Mesenchymal stem cell (in vitro differentiated cells and primary cell): ENCODE data around the gene MRFAP1.

Experiments used
- DNase-seq: peaks from one replicate; pipeline ENCODE4 v3.0.0-alpha.2; 2013
- H2AFZ ChIP-seq: one replicate; pipeline ENCODE4 v1.6.1; 2013; ENCODE audit warnings: low read depth, mild to moderate bottlenecking, control low read depth, inconsistent platforms, low read length, moderate library complexity
- H2AK5ac ChIP-seq: 2 replicates; pipeline ENCODE4 v1.6.1; 2013; ENCODE audit warnings: low read length, moderate library complexity, mild to moderate bottlenecking, inconsistent platforms; ENCODE audit not compliant: severe bottlenecking
- H2BK120ac ChIP-seq: one replicate; pipeline ENCODE4 v1.6.1; 2013; ENCODE audit warnings: low read depth, mild to moderate bottlenecking, inconsistent platforms, low read length, moderate library complexity
- H2BK12ac ChIP-seq, 2 experiments: one replicate each; pipeline ENCODE4 v1.6.1; 2013; ENCODE audit warnings: inconsistent platforms in 2 of 2, low read length in 2 of 2, mild to moderate bottlenecking in 2 of 2, moderate library complexity in 2 of 2, control low read depth in 1 of 2
- H2BK15ac ChIP-seq: one replicate; pipeline ENCODE4 v1.6.1; 2013; ENCODE audit warnings: mild to moderate bottlenecking, low read depth, inconsistent platforms; ENCODE audit not compliant: poor library complexity, severe bottlenecking
- H2BK5ac ChIP-seq: 2 replicates; pipeline ENCODE4 v1.6.1; 2013; ENCODE audit warnings: low read depth, mild to moderate bottlenecking, low read length, control low read depth, inconsistent platforms; ENCODE audit not compliant: poor library complexity, severe bottlenecking
- H3K14ac ChIP-seq, 2 experiments: one replicate each; pipeline ENCODE4 v1.6.1; 2013; ENCODE audit warnings: inconsistent platforms in 2 of 2, low read length in 2 of 2, control low read depth in 1 of 2, mild to moderate bottlenecking in 1 of 2, moderate library complexity in 1 of 2
- H3K18ac ChIP-seq, 2 experiments: one replicate each; pipeline ENCODE4 v1.6.1; 2013; ENCODE audit warnings: inconsistent platforms in 2 of 2, low read length in 2 of 2, control low read depth in 1 of 2, low read depth in 1 of 2, mild to moderate bottlenecking in 1 of 2
- H3K23ac ChIP-seq, 2 experiments: one replicate each; pipeline ENCODE4 v1.6.1; 2013; ENCODE audit warnings: inconsistent platforms in 2 of 2, low read length in 2 of 2, mild to moderate bottlenecking in 2 of 2, moderate library complexity in 2 of 2, control low read depth in 1 of 2
- H3K27ac ChIP-seq: 2 replicates; pipeline ENCODE4 v1.5.1; 2013; ENCODE audit warnings: mild to moderate bottlenecking, moderate library complexity, low read length, control low read depth, inconsistent platforms; ENCODE audit not compliant: poor library complexity, severe bottlenecking
- H3K27me3 ChIP-seq, 2 experiments: 2 replicates each; pipeline versions ENCODE4 v1.6.1 to v1.7.0; 2013; ENCODE audit warnings: low read length in 2 of 2, mild to moderate bottlenecking in 2 of 2, moderate library complexity in 2 of 2, control low read depth in 1 of 2, inconsistent platforms in 1 of 2; ENCODE audit not compliant: control insufficient read depth in 1 of 2, insufficient read depth in 1 of 2
- H3K36me3 ChIP-seq, 2 experiments: 2 replicates each; pipeline versions ENCODE4 v1.6.1 to v1.7.0; 2013; ENCODE audit warnings: low read length in 2 of 2, control low read depth in 1 of 2, inconsistent platforms in 1 of 2, low read depth in 1 of 2, mild to moderate bottlenecking in 1 of 2; ENCODE audit not compliant: insufficient read depth in 2 of 2, control insufficient read depth in 1 of 2
- H3K4ac ChIP-seq, 2 experiments: one replicate each; pipeline ENCODE4 v1.6.1; 2013; ENCODE audit warnings: inconsistent platforms in 2 of 2, low read length in 2 of 2, mild to moderate bottlenecking in 2 of 2, moderate library complexity in 2 of 2, control low read depth in 1 of 2, low read depth in 1 of 2
- H3K4me1 ChIP-seq: 2 replicates; pipeline ENCODE4 v1.6.1; 2013; ENCODE audit warnings: low read depth, low read length, control low read depth; ENCODE audit not compliant: control insufficient read depth, insufficient read depth
- H3K4me2 ChIP-seq: 2 replicates; pipeline ENCODE4 v1.6.1; 2013; ENCODE audit warnings: low read length, mild to moderate bottlenecking, inconsistent platforms; ENCODE audit not compliant: poor library complexity, severe bottlenecking
- H3K4me3 ChIP-seq, 2 experiments: 2 replicates each; pipeline versions ENCODE4 v1.5.1 to v1.7.0; 2013; ENCODE audit warnings: low read length in 2 of 2, mild to moderate bottlenecking in 2 of 2, control low read depth in 1 of 2, low read depth in 1 of 2; ENCODE audit not compliant: insufficient read depth in 1 of 2
- H3K79me1 ChIP-seq: replicated peaks from 2 replicates; pipeline ENCODE4 v1.6.1; 2013; ENCODE audit warnings: mild to moderate bottlenecking, control low read depth, low read length, inconsistent platforms; ENCODE audit not compliant: poor library complexity, severe bottlenecking
- H3K9ac ChIP-seq: 2 replicates; pipeline ENCODE4 v1.7.0; 2013; ENCODE audit warnings: mild to moderate bottlenecking, low read length, moderate library complexity
- H3K9me3 ChIP-seq: 2 replicates; pipeline ENCODE4 v1.7.0; 2013; ENCODE audit warnings: mild to moderate bottlenecking, low read length; ENCODE audit not compliant: control insufficient read depth
- H4K8ac ChIP-seq: one replicate; pipeline ENCODE4 v1.6.1; 2013; ENCODE audit warnings: inconsistent platforms, mild to moderate bottlenecking, low read length, moderate library complexity
- H4K91ac ChIP-seq: one replicate; pipeline ENCODE4 v1.6.1; 2013; ENCODE audit warnings: mild to moderate bottlenecking, low read length, inconsistent platforms
- WGBS: methylation state at CpG from one replicate; pipeline ENCODE4 v1.1.7; 2013; ENCODE audit warnings: mixed read lengths; 5-methylcytosine and 5-hydroxymethylcytosine counted together

The MRFAP1 gene

DNA sequence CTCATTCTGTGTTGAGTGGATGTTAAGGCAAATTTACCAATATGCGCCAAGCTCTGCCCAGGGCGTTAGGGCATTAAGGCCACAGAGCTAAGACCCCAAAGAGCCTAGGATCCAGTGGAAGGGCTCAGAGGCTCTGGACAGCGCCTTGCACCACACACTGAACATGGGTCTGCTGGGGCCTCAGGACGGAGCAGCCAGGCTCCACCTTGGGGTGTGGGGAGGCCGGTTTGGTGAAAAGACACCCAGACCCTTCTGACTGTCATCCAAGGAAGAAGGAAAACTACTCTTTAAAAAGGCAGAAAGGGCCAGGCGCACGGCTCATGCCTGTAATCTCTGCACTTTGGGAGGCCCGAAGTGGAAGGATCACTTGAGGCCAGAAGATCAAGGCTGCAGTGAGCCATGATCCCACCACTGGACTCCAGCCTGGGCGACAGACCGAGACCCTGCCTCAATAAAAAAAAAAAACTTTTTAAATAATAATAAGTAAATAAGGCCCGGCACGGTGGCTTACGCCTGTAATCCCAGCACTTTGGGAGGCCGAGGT lies 1.3 kb upstream of the MRFAP1 start:
- Histone ChIP-seq H3K36me3 (peaks cover 9 to 19% of the 10 kb centered on the region in 2 experiments), H2BK120ac (no peak overlapping the region), H3K9ac (no peak overlapping the region), H2AK5ac (no peak overlapping the region), H2BK15ac (no peak overlapping the region), H4K8ac (no peak overlapping the region), H3K4me1 (peaks cover 8% of the 10 kb centered on the region), H3K4me2 (no peak overlapping the region), H3K18ac (no peak overlapping the region), H2BK12ac (no peak overlapping the region), H3K27ac (no peak overlapping the region), H3K9me3 (no peaks in the 10 kb centered on the region), H3K4me3 (no peak overlapping the region), H3K4ac (no peak overlapping the region), H3K23ac (no peak overlapping the region), H3K14ac (no peak overlapping the region), H4K91ac (no peak overlapping the region), H3K27me3 (no peaks in the 10 kb centered on the region), H3K79me1 (peaks cover 6% of the 10 kb centered on the region), H2BK5ac (no peak overlapping the region), H2AFZ (no peak overlapping the region)
- WGBS, result 95% methylated on average over 12 of the region's 14 CpGs
- no peak for DNase-seq

DNA sequence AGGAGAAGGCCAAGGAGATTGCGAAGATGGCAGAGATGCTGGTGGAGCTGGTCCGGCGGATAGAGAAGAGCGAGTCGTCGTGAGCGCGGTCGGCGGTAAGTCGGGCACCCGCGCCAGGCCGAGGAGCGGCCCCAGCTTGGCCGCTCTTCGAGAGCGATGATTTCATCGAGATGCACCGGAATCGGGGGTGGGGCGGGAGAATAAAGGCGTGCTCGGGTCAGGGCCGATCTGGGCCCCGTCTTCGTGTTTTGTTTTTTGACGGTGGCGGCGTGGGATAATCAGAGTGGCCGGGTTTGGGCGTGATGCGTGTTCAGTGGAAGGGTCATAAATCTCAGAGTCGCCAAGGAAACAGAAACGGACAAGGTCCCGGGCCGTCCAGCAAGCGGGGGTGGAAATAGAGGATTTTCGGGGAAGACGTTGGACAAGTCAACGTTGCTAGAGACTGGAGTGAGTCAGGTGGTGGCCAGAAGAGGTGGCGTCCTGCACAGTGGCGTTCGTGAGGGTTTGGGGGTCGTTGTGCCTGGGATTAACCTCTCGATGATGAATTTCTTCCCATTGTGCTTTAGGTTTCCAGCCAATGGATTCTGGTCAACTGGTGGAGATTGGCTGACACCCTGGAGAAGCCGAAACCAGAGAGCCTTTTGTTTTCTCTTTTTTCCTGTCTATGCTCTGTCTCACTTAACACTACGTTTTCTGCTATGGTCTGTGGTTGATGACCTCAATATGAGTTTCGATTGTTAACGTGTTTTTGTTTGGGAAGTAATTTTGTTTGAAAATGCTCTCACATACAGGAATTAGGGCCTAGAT lies 882 bp downstream of the MRFAP1 start:
- no peak overlapping the region for H2BK12ac ChIP-seq
- no peak overlapping the region for H4K8ac ChIP-seq
- H3K36me3 ChIP-seq, result peaks cover 9 to 19% of the 10 kb centered on the region in 2 experiments
- WGBS, result 3% methylated on average over 50 of the region's 50 CpGs
- peak overlapping the region; percentile 69 for H3K4me2 ChIP-seq
- no peaks in the 10 kb centered on the region for H3K27me3 ChIP-seq
- peak overlapping the region in 1 of 2 experiments; percentile 97 for H3K23ac ChIP-seq
- H3K9ac ChIP-seq, result peak overlapping the region; percentile 99
- H4K91ac ChIP-seq, result peak overlapping the region; percentile 63
- H3K9me3 ChIP-seq, result no peaks in the 10 kb centered on the region
- no peak overlapping the region for H2AK5ac ChIP-seq
- H3K79me1 ChIP-seq, result peaks cover 8% of the 10 kb centered on the region
- no peak overlapping the region for H2BK120ac ChIP-seq
- H3K4me1 ChIP-seq, result peaks cover 8% of the 10 kb centered on the region
- peak overlapping the region; percentile 83 to 95 for H3K4me3 ChIP-seq
- H3K18ac ChIP-seq, result peak overlapping the region; percentile 56 to 91
- peak overlapping the region; percentile 45 to 89 for H3K4ac ChIP-seq
- H2BK5ac ChIP-seq, result no peak overlapping the region
- peak; percentile 64 for DNase-seq
- peak overlapping the region; percentile 93 for H3K27ac ChIP-seq
- H2AFZ ChIP-seq, result peak overlapping the region; percentile 32
- H2BK15ac ChIP-seq, result no peak overlapping the region
- peak overlapping the region in 1 of 2 experiments; percentile 63 for H3K14ac ChIP-seq

DNA sequence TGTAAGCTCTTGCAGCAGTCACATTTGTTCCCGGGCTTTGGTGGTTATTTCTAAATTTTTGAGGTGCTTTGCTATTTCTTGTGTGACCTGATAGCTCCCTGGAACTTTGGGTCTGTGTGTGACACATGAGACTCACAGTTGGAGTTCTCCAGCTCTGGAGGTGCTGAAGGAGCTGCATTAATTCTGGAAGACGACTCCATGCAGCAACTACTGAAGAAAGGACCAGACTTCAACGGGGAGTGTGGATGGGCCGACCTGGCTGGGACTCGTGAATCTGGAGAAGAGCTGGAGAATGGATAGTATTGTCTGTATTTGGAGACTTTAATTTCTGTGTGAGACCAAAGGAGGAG lies 1.5 kb downstream of the MRFAP1 start:
- Histone ChIP-seq H3K36me3 (peaks cover 9 to 19% of the 10 kb centered on the region in 2 experiments), H3K23ac (no peak overlapping the region), H4K91ac (no peak overlapping the region), H2BK15ac (no peak overlapping the region), H3K18ac (no peak overlapping the region), H3K27me3 (no peaks in the 10 kb centered on the region), H4K8ac (no peak overlapping the region), H3K79me1 (peaks cover 8% of the 10 kb centered on the region), H2AK5ac (no peak overlapping the region), H2BK12ac (no peak overlapping the region), H2BK120ac (no peak overlapping the region), H3K4me2 (peak overlapping the region; percentile 69), H3K27ac (peak overlapping the region; percentile 93), H2AFZ (no peak overlapping the region), H3K9ac (peak overlapping the region; percentile 99), H2BK5ac (no peak overlapping the region), H3K14ac (no peak overlapping the region), H3K4me3 (peak overlapping the region in 1 of 2 experiments; percentile 95), H3K4me1 (peaks cover 8% of the 10 kb centered on the region), H3K9me3 (no peaks in the 10 kb centered on the region), H3K4ac (no peak overlapping the region)
- WGBS, result 87% methylated on average over 5 of the region's 5 CpGs
- DNase-seq, result no peak

DNA sequence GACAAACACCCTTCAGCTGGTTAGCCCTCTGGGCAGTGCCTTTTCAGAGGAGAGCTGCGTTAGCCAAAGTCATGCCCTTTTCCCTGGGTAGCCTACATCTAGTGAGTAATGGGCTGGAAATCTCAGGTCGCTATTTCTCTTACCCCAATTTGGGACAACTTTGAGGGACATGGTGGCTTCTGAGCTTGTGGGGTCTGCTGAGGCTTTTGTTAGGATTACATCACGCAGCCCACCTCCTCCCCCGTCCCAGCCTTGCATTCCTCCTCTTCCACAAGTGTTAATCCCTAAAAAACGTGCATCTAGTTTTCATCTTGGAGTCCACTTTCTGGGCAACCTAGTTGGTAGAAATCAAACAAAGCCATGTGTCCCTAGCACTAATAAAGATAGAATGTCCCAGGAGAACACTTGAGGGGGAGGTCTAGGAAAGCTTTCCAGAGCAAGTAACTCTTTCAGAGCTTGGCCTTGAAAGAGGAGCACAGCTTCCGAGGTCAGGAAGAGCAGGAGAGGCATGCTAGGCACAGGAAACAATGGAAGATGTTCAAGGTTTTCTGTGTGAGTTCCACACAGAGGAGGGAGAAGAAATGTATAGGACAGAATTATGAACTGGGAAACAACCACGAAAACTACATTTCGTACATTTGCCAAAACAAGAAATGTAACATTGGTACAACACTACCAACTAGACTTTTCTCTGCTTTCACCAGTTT lies 2.8 kb downstream of the MRFAP1 start:
- 95% methylated on average over 8 of the region's 8 CpGs for WGBS

More for the DNA sequence above, 2.8 kb downstream of the MRFAP1 start:
- Histone ChIP-seq H3K4me2 (no peak overlapping the region), H2BK5ac (no peak overlapping the region), H2BK120ac (no peak overlapping the region), H3K4me1 (peaks cover 8% of the 10 kb centered on the region), H3K4ac (no peak overlapping the region), H3K27ac (no peak overlapping the region), H3K14ac (no peak overlapping the region), H3K4me3 (peak overlapping the region in 1 of 2 experiments; percentile 95), H3K27me3 (no peaks in the 10 kb centered on the region), H2AFZ (no peak overlapping the region), H3K36me3 (peaks cover 9 to 19% of the 10 kb centered on the region in 2 experiments), H3K9me3 (no peaks in the 10 kb centered on the region), H3K18ac (no peak overlapping the region), H4K8ac (no peak overlapping the region), H2AK5ac (no peak overlapping the region), H2BK15ac (no peak overlapping the region), H4K91ac (no peak overlapping the region), H3K79me1 (peaks cover 8% of the 10 kb centered on the region), H2BK12ac (peak overlapping the region in 1 of 2 experiments; percentile 3), H3K23ac (peak overlapping the region in 1 of 2 experiments; percentile 27), H3K9ac (peak overlapping the region; percentile 99)
- no peak for DNase-seq
